WTC11 (cell line): Measurements from ENCODE around the gene ARHGAP19. TPM values are rescaled to one million over a fixed set of nuclear protein-coding genes. Genes with fewer than 3 reads are reported as not detected.

Source experiments
- ATAC-seq: fragments of 200-7000 bp; cut with Tn5 transposase; 2 replicates; pipeline ENCODE4 v1.10.0; 2021; ENCODE audit warnings: mild to moderate bottlenecking, moderate library complexity
- CTCF ChIA-PET: fragments of 300-600 bp; sonication (Branson Sonifier 250); formaldehyde crosslinking; loops from one replicate; lab custom pipeline; 2021; ENCODE audit warnings: antibody characterized with exemption; lab: Charles Lee
- POLR2A ChIA-PET: fragments of 350-600 bp; sonication (Branson Sonifier 250); formaldehyde crosslinking; loops from one replicate; lab custom pipeline; 2021; ENCODE audit warnings: antibody characterized with exemption; lab: Charles Lee
- DNase-seq: peaks from one replicate; pipeline ENCODE4 v3.0.0; 2021; ENCODE audit warnings: low spot score
- H3K27ac Mint-ChIP-seq: 2 replicates; pipeline ENCODE4 v1.8.0; 2021; ENCODE audit warnings: mixed read lengths
- H3K27me3 Mint-ChIP-seq: 2 replicates; pipeline ENCODE4 v1.8.0; 2021; ENCODE audit warnings: low read depth, mild to moderate bottlenecking, moderate library complexity, mixed read lengths
- H3K36me3 Mint-ChIP-seq: 2 replicates; pipeline ENCODE4 v1.8.0; 2021; ENCODE audit warnings: mixed read lengths
- H3K4me1 Mint-ChIP-seq: 2 replicates; pipeline ENCODE4 v1.8.0; 2022; ENCODE audit warnings: mixed read lengths
- H3K4me3 Mint-ChIP-seq: 2 replicates; pipeline ENCODE4 v1.8.0; 2021; ENCODE audit warnings: mild to moderate bottlenecking, moderate library complexity, mixed read lengths
- H3K9me3 Mint-ChIP-seq: 2 replicates; pipeline ENCODE4 v1.8.0; 2021; ENCODE audit warnings: mixed read lengths
- AFF4 ChIP-seq: sonication (generic); formaldehyde crosslinking; IDR thresholded peaks from 2 replicates; pipeline ENCODE4 v1.8.1; 2023; ENCODE audit warnings: mild to moderate bottlenecking, missing genetic modification reagents, borderline replicate concordance
- ARID4B ChIP-seq: sonication (generic); formaldehyde crosslinking; IDR thresholded peaks from 2 replicates; pipeline ENCODE4 v1.8.0; 2023; ENCODE audit warnings: missing genetic modification reagents, mild to moderate bottlenecking, borderline replicate concordance
- E2F4 ChIP-seq: sonication (generic); formaldehyde crosslinking; IDR thresholded peaks from 2 replicates; pipeline ENCODE4 v1.8.1; 2022; ENCODE audit warnings: low read depth, mild to moderate bottlenecking, moderate library complexity, missing genetic modification reagents, borderline replicate concordance
- ELF4 ChIP-seq: sonication (generic); formaldehyde crosslinking; IDR thresholded peaks from 2 replicates; pipeline ENCODE4 v1.8.1; 2022; ENCODE audit warnings: low read depth, mild to moderate bottlenecking, moderate library complexity, missing genetic modification reagents
- NR2C2 ChIP-seq: sonication (generic); formaldehyde crosslinking; IDR thresholded peaks from 2 replicates; pipeline ENCODE4 v1.8.0; 2022; ENCODE audit warnings: mild to moderate bottlenecking, missing genetic modification reagents
- ZMAT4 ChIP-seq: fragments of 250-450 bp; sonication (Bioruptor Pico); IDR thresholded peaks from 2 replicates; pipeline ENCODE4 v1.9.0; 2021; ENCODE audit warnings: mild to moderate bottlenecking
- ZNF532 ChIP-seq: fragments of 250-450 bp; sonication (Bioruptor Pico); IDR thresholded peaks from 2 replicates; pipeline ENCODE4 v1.9.0; 2021; ENCODE audit warnings: mild to moderate bottlenecking, borderline replicate concordance
- total RNA-seq: library from RNA; stranded (reverse); gene quantifications from 3 replicates; pipeline ENCODE4 v1.2.3, GENCODE V29; 2021

ARHGAP19 gene
- total RNA-seq, 1 experiment from 2014 or later, result 42.2 TPM

GRCh38 chr10:97259119-97259518 lies 33.3 kb downstream of the ARHGAP19 start (continued):
- no peak for TF ChIP-seq ZNF532 (CRISPR knock-in tag)
- TF ChIP-seq ARID4B (CRISPR knock-in tag), result no peak

- no peak overlapping the region for H3K4me3 Mint-ChIP-seq
- DNase-seq (no peak), ATAC-seq (no peak)
- POLR2A ChIA-PET, result no interaction called here
- H3K27ac Mint-ChIP-seq, result no peak overlapping the region; the same call in 1 of the 2 replicates
- H3K27me3 Mint-ChIP-seq, result no peaks in the 10 kb centered on the region
- no peak for TF ChIP-seq ELF4
- TF ChIP-seq AFF4 (CRISPR knock-in tag), result no peak
- H3K4me1 Mint-ChIP-seq, result no peaks in the 10 kb centered on the region; the same call in 1 of the 2 replicates
- CTCF ChIA-PET, result no interaction called here
- peaks cover 9% of the 10 kb centered on the region for H3K9me3 Mint-ChIP-seq
- H3K36me3 Mint-ChIP-seq, result peaks cover 56% of the 10 kb centered on the region
Measured at GRCh38 chr10:97256356-97256755, 36.1 kb downstream of the ARHGAP19 start.

- H3K27me3 Mint-ChIP-seq, result no peaks in the 10 kb centered on the region
- H3K9me3 Mint-ChIP-seq, result peaks cover 9% of the 10 kb centered on the region
- POLR2A ChIA-PET, result no interaction called here
Measured at GRCh38 chr10:97255512-97256293, 36.7 kb downstream of the ARHGAP19 start.

More at GRCh38 chr10:97255512-97256293, 36.7 kb downstream of the ARHGAP19 start:
- DNase-seq, result no peak
- TF ChIP-seq NR2C2, result no peak
- TF ChIP-seq ZMAT4, result no peak
- TF ChIP-seq E2F4 (CRISPR knock-in tag), result no peak
- CTCF ChIA-PET, result interaction anchor here (1.2 kb wide), 1 partner anchor 230 kb away, joined by 3 read pairs; no protein-coding TSS in a partner anchor
- Mint-ChIP-seq H3K36me3 (peaks cover 56% of the 10 kb centered on the region), H3K4me3 (no peak overlapping the region), H3K27ac (no peak overlapping the region; the same call in 1 of the 2 replicates), H3K4me1 (no peaks in the 10 kb centered on the region; the same call in 1 of the 2 replicates)
- ATAC-seq, result no peak; the same call in 1 of the 2 replicates
